ENCODE data around the gene ELMO1. TPM values are rescaled to one million over a fixed set of nuclear protein-coding genes. Genes with fewer than 3 reads are reported as not detected.

The ELMO1 gene
- total and polyA plus RNA-seq, 10 of the 15 experiments (the other 5 are each of a cell fraction or from before 2014, with no cell fraction given), result 22.6 to 85.9 (median 56.6) TPM

DNA sequence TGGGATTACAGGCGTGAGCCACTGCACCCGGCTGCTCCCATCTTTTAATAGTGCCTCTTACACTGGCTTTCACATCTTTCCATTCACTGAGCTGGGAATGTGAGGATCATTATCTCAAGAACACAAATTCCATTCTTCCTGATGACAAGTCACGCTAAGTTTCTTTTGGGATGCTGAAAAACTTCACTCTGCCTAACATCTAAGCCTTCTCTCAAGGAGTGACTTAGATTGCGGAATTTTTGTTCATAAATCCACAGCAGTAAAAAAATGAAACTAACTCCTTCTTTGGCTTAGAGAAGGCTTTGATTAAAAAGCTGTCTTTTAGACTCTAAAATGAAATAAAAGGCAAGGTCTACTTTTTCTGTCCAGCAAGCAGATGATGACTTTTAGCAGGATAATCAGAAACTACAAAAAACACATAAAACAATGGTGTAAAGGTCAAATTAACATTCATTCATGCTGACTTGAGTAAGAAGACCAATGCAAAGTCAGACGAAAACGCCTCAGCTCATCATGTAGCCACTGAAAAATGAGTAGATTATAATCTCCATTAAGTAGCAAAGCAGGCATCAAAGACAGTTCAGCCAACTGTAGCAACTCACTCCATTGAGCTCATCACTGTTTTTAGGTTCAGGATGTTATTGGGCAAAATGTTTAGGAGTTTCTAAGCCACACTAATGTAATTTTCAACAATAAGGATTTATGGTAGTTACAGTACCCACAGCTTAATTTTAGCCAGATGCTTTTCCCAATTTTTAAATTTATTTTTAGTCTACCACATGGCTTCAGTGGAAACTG, 178.8 kb downstream of the ELMO1 start (continued):
- TF ChIP-seq, protein P1, sequence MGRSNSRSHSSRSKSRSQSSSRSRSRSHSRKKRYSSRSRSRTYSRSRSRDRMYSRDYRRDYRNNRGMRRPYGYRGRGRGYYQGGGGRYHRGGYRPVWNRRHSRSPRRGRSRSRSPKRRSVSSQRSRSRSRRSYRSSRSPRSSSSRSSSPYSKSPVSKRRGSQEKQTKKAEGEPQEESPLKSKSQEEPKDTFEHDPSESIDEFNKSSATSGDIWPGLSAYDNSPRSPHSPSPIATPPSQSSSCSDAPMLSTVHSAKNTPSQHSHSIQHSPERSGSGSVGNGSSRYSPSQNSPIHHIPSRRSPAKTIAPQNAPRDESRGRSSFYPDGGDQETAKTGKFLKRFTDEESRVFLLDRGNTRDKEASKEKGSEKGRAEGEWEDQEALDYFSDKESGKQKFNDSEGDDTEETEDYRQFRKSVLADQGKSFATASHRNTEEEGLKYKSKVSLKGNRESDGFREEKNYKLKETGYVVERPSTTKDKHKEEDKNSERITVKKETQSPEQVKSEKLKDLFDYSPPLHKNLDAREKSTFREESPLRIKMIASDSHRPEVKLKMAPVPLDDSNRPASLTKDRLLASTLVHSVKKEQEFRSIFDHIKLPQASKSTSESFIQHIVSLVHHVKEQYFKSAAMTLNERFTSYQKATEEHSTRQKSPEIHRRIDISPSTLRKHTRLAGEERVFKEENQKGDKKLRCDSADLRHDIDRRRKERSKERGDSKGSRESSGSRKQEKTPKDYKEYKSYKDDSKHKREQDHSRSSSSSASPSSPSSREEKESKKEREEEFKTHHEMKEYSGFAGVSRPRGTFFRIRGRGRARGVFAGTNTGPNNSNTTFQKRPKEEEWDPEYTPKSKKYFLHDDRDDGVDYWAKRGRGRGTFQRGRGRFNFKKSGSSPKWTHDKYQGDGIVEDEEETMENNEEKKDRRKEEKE (IDR thresholded peaks at IDR 0.05), result no peak
- TF ChIP-seq NFXL1 (IDR thresholded peaks at IDR 0.05; ENCODE audit: borderline replicate concordance) (no peak), POU2F2 (IDR thresholded peaks at IDR 0.05; ENCODE audit: borderline replicate concordance, low read depth, low read length) (no peak), NR2F1 (conservative IDR thresholded peaks at IDR 0.05) (no peak), RELA (IDR thresholded peaks at IDR 0.05; ENCODE audit: borderline replicate concordance, partially characterized antibody) (no peak), POLR2AphosphoS5 (IDR thresholded peaks at IDR 0.05; ENCODE audit: low read length) (no peak)
- TF ChIP-seq, protein P2, sequence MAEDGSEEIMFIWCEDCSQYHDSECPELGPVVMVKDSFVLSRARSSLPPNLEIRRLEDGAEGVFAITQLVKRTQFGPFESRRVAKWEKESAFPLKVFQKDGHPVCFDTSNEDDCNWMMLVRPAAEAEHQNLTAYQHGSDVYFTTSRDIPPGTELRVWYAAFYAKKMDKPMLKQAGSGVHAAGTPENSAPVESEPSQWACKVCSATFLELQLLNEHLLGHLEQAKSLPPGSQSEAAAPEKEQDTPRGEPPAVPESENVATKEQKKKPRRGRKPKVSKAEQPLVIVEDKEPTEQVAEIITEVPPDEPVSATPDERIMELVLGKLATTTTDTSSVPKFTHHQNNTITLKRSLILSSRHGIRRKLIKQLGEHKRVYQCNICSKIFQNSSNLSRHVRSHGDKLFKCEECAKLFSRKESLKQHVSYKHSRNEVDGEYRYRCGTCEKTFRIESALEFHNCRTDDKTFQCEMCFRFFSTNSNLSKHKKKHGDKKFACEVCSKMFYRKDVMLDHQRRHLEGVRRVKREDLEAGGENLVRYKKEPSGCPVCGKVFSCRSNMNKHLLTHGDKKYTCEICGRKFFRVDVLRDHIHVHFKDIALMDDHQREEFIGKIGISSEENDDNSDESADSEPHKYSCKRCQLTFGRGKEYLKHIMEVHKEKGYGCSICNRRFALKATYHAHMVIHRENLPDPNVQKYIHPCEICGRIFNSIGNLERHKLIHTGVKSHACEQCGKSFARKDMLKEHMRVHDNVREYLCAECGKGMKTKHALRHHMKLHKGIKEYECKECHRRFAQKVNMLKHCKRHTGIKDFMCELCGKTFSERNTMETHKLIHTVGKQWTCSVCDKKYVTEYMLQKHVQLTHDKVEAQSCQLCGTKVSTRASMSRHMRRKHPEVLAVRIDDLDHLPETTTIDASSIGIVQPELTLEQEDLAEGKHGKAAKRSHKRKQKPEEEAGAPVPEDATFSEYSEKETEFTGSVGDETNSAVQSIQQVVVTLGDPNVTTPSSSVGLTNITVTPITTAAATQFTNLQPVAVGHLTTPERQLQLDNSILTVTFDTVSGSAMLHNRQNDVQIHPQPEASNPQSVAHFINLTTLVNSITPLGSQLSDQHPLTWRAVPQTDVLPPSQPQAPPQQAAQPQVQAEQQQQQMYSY (CRISPR knock-in tag; IDR thresholded peaks at IDR 0.05), result no peak
- TF ChIP-seq, protein P3, sequence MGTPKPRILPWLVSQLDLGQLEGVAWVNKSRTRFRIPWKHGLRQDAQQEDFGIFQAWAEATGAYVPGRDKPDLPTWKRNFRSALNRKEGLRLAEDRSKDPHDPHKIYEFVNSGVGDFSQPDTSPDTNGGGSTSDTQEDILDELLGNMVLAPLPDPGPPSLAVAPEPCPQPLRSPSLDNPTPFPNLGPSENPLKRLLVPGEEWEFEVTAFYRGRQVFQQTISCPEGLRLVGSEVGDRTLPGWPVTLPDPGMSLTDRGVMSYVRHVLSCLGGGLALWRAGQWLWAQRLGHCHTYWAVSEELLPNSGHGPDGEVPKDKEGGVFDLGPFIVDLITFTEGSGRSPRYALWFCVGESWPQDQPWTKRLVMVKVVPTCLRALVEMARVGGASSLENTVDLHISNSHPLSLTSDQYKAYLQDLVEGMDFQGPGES (IDR thresholded peaks at IDR 0.05), result no peak
- TF ChIP-seq, protein P4, sequence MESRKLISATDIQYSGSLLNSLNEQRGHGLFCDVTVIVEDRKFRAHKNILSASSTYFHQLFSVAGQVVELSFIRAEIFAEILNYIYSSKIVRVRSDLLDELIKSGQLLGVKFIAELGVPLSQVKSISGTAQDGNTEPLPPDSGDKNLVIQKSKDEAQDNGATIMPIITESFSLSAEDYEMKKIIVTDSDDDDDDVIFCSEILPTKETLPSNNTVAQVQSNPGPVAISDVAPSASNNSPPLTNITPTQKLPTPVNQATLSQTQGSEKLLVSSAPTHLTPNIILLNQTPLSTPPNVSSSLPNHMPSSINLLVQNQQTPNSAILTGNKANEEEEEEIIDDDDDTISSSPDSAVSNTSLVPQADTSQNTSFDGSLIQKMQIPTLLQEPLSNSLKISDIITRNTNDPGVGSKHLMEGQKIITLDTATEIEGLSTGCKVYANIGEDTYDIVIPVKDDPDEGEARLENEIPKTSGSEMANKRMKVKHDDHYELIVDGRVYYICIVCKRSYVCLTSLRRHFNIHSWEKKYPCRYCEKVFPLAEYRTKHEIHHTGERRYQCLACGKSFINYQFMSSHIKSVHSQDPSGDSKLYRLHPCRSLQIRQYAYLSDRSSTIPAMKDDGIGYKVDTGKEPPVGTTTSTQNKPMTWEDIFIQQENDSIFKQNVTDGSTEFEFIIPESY (IDR thresholded peaks at IDR 0.05), result no peak

Measured in GM12878 (cell line).